HFFc6 (cell line): ENCODE results near the gene ATXN1. TPM values are rescaled to one million over a fixed set of nuclear protein-coding genes. Genes with fewer than 3 reads are reported as not detected.
"Not testable (repeated sequence)": the region's sequence is repeated elsewhere in the genome, so short reads cannot be mapped to it uniquely, and the experiment has no call there.

Experiments used
- DNase-seq: peaks from one replicate; pipeline ENCODE4 v3.0.0-alpha.2; 2018
- H3K27ac Mint-ChIP-seq: 2 replicates; pipeline ENCODE4 v1.8.0; 2020; ENCODE audit warnings: mild to moderate bottlenecking, mixed read lengths
- H3K27me3 Mint-ChIP-seq: 2 replicates; pipeline ENCODE4 v1.8.0; 2021; ENCODE audit warnings: mild to moderate bottlenecking, moderate library complexity, mixed read lengths; ENCODE audit not compliant: insufficient read depth
- H3K36me3 Mint-ChIP-seq: 2 replicates; pipeline ENCODE4 v1.8.0; 2021; ENCODE audit warnings: low read depth, mixed read lengths
- H3K4me1 Mint-ChIP-seq: 2 replicates; pipeline ENCODE4 v1.8.0; 2020; ENCODE audit warnings: low read depth, mixed read lengths
- H3K4me3 Mint-ChIP-seq: 2 replicates; pipeline ENCODE4 v1.8.0; 2020; ENCODE audit warnings: mild to moderate bottlenecking, moderate library complexity, mixed read lengths
- H3K9me3 Mint-ChIP-seq: 2 replicates; pipeline ENCODE4 v1.8.0; 2020; ENCODE audit warnings: mild to moderate bottlenecking, mixed read lengths
- total RNA-seq, 6 experiments: library from RNA; stranded (reverse); fragmentation: NEBNext Ultra II Directional; extraction: Animal tissue kit (Norgen Biotek cat#: 25700); gene quantifications; 2 replicates in 1 of 6; 3 replicates in 5 of 6; pipeline ENCODE4 v1.2.3, GENCODE V29; 2021
- TF ChIP-seq, protein P1 (sequence below): fragments of 200-600 bp; sonication (generic); IDR thresholded peaks from 2 replicates; pipeline ENCODE4 v1.5.0; 2021; ENCODE audit warnings: antibody characterized with exemption, mild to moderate bottlenecking

ATXN1 gene
- total RNA-seq, 6 experiments from 2014 or later = 28.2 to 41.5 (median 30.5) TPM

DNA sequence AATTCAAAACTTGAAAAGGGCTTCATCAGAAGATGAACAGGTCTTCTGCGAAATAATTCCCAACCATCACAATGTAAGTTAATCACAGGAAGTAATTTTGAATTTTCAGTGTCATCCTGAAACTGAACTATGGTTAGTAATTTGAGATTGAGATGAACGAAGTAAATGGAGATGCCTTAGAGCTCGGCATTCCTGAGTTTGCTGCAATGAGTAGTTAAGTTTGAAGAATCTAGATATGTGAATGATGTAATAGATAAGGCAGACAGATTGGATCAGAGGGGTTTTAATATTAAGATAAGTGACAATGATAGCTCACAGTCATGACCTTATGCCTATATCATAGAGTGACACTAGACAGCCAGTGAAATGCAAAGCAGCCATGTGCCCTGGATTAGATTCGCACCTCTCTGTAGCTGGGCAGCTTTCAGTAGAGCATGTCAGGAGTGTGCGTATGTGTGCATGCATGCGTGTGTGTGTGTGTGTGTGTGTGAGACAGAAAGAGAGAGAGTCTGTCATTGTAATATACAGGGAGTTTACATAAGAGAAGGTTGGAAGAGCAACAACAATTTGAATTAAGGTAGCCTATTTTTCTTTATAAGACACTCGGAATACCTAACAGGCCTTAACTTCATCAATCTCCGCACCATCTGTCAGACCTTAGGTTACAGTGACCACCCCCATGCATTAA, 289.9 kb downstream of the ATXN1 start:
- TF ChIP-seq, protein P1, sequence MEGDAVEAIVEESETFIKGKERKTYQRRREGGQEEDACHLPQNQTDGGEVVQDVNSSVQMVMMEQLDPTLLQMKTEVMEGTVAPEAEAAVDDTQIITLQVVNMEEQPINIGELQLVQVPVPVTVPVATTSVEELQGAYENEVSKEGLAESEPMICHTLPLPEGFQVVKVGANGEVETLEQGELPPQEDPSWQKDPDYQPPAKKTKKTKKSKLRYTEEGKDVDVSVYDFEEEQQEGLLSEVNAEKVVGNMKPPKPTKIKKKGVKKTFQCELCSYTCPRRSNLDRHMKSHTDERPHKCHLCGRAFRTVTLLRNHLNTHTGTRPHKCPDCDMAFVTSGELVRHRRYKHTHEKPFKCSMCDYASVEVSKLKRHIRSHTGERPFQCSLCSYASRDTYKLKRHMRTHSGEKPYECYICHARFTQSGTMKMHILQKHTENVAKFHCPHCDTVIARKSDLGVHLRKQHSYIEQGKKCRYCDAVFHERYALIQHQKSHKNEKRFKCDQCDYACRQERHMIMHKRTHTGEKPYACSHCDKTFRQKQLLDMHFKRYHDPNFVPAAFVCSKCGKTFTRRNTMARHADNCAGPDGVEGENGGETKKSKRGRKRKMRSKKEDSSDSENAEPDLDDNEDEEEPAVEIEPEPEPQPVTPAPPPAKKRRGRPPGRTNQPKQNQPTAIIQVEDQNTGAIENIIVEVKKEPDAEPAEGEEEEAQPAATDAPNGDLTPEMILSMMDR = no peak
- H3K4me1 Mint-ChIP-seq = peaks cover 41% of the 10 kb centered on the region
- no peaks in the 10 kb centered on the region for H3K9me3 Mint-ChIP-seq
- H3K4me3 Mint-ChIP-seq = no peak overlapping the region
- H3K27ac Mint-ChIP-seq = 0 out of 2 replicates have a peak overlapping the region, but pooled peaks have one; percentile 20
- no peaks in the 10 kb centered on the region; the same call in 1 of the 2 replicates for H3K27me3 Mint-ChIP-seq
- no peak for DNase-seq
- peaks cover 11% of the 10 kb centered on the region for H3K36me3 Mint-ChIP-seq

DNA sequence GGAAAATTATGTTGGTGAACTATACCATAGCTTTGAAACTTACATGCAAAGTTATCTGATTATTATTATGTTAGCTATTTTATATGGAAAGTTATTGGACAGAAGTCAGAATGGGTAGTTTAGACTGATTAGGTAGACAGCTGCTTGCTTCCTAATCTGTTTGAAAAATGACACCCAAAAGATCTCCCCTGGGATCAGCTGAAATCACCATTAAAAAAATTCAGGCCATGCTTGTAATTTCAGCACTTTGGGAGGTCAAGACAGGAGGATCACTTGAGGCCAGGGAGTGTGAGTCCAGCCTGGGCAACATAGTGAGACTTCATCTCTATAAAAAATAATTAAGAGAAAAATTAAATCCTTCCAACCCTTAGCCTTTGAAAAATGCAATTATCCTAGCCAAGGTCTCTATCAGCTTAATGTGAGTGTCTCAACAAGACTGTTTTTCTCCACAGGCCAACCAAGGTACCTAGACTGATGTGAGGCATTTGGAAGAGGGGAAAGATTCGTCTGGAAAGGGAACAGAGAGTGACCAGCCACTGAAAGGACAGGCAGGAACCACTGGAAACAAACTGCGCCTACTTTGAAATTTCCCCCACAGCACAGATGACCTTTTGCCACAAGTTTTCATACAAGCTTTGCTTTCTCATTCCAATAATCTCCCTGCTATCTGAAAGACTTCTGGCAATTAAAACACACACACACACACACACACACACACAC, 290.6 kb downstream of the ATXN1 start:
- peaks cover 1% of the 10 kb centered on the region; the same call in 1 of the 2 replicates for H3K27me3 Mint-ChIP-seq

DNA sequence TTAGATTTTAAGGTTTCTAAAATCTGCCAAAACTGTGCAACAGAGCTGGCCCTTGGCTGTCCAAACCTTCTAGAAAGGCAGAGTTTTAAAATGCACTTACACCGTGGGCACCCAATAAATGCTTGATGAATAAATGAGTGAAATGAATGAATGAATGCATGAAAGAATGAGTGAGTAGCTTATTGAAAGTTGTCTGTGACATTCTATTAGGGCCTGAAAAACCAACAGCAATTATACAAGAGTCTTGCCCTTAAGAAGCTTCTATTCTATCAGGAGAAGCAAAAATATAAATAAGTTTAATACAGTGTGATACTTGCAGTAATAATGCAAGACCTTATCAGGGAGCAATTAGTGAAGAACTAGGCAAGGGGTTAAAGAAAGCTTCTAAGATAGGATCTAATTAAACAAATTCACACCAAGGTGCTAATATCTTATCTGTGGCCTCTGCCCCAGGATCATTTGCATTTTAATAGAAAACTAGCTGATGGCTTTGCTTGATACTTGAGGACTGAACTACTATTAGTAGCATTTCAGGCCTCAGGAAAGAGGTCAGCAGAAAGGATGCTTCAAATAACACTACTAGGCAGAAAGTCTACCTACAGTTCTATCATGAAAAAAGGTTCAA, 292.2 kb downstream of the ATXN1 start:
- peaks cover 10% of the 10 kb centered on the region for H3K27me3 Mint-ChIP-seq
- TF ChIP-seq, protein P1 = no peak
- H3K9me3 Mint-ChIP-seq = no peaks in the 10 kb centered on the region
- no peak for DNase-seq
- H3K4me3 Mint-ChIP-seq = no peak overlapping the region
- peaks cover 36% of the 10 kb centered on the region for H3K4me1 Mint-ChIP-seq
- H3K27ac Mint-ChIP-seq = no peak overlapping the region
- H3K36me3 Mint-ChIP-seq = peaks cover 13% of the 10 kb centered on the region

More for the DNA sequence above, 290.6 kb downstream of the ATXN1 start:
- H3K9me3 Mint-ChIP-seq = no peaks in the 10 kb centered on the region
- no peak for DNase-seq
- H3K36me3 Mint-ChIP-seq = peaks cover 9% of the 10 kb centered on the region
- no peak overlapping the region for H3K27ac Mint-ChIP-seq
- peaks cover 37% of the 10 kb centered on the region for H3K4me1 Mint-ChIP-seq
- no peak overlapping the region for H3K4me3 Mint-ChIP-seq
- TF ChIP-seq, protein P1 = no peak

DNA sequence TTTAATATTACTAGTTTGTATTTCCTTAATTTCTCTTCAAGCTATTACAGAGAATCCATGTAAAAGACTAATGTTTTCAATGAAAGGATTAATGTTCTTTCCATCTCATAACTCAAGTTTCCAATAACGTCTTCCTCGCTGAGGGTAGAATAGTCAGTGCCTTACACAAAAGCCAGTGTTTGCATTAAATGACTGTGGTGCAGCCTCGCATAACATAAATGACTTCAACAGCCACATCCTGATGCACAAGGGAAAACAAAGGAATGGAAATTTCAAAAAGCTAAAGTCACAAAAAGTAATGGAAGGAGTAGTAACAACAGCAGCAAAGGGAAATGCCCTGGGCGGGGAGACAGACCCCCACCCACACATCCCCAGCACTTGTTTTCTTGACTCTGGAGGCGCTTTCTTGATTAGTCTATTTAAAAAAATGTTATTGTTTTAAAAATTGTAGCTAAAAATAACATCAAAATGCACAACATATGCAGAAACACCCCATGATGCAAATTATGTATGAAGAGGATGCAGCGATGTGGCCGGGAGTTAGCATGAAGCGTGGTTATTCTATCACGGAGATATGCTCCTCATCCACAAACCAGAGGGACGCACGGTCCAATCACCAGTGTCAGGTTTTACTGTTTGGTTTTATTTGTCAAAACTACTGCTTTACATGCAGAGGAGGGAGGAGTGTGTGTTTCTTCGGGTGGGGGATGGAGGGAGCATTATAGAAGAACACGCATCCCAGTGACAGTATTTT, 294.3 kb downstream of the ATXN1 start:
- no peak for DNase-seq
- no peaks in the 10 kb centered on the region for H3K9me3 Mint-ChIP-seq
- H3K4me3 Mint-ChIP-seq = no peak overlapping the region
- peaks cover 19% of the 10 kb centered on the region for H3K36me3 Mint-ChIP-seq
- H3K27ac Mint-ChIP-seq = no peak overlapping the region
- peaks cover 10% of the 10 kb centered on the region for H3K27me3 Mint-ChIP-seq
- TF ChIP-seq, protein P1 = no peak
- peaks cover 15% of the 10 kb centered on the region for H3K4me1 Mint-ChIP-seq

GRCh38 chr6:16464045-16464444, 297.2 kb downstream of the ATXN1 start:
- no peak for DNase-seq
- no peak overlapping the region for H3K4me3 Mint-ChIP-seq
- peaks cover 26% of the 10 kb centered on the region for H3K36me3 Mint-ChIP-seq
- H3K9me3 Mint-ChIP-seq = no peaks in the 10 kb centered on the region
- TF ChIP-seq, protein P1 = no peak
- H3K27me3 Mint-ChIP-seq = peaks cover 16% of the 10 kb centered on the region
- H3K4me1 Mint-ChIP-seq = no peaks in the 10 kb centered on the region
- no peak overlapping the region for H3K27ac Mint-ChIP-seq

DNA sequence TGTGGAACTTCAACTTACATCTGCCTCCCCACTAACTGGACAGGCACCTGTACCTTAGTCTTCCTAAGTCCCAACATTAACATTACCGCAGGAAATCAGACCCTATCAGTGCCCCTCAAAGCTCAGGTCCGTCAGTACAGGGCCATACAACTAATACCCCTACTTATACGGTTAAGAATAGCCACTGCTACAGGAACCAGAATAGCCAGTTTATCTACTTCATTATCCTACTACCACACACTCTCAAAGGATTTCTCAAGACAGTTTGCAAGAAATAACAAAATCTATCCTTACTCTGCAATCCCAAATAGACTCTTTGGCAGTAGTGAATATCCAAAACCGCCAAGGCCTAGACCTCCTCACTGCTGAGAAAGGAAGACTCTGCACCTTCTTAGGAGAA, 298.0 kb downstream of the ATXN1 start:
- not testable (repeated sequence) for DNase-seq, H3K4me3 Mint-ChIP-seq, H3K9me3 Mint-ChIP-seq, H3K27ac Mint-ChIP-seq, H3K4me1 Mint-ChIP-seq
- Mint-ChIP-seq H3K27me3 (peaks cover 16% of the 10 kb centered on the region), H3K36me3 (peaks cover 26% of the 10 kb centered on the region)
